NCI-H2196 (cell line): Measurements from ENCODE around the gene PFDN2.

ENCODE experiments used
- DNase-seq: peaks from one replicate; lab custom pipeline; 2025; ENCODE audit not compliant: unreplicated experiment; lab: John Stamatoyannopoulos, UW

The PFDN2 gene

GRCh38 chr1:161117759-161118581 is at the start of gene PFDN2, which contains the start of gene NIT1:
Gene PFDN2, minus strand, starts transcription at chr1:161118037. Its CDS starts 11 bp downstream, at chr1:161118026.
Gene NIT1, plus strand, starts transcription at chr1:161118105. Its CDS starts 72 bp downstream, at chr1:161118177.
- DNase-seq, result peak; percentile 84

DNA sequence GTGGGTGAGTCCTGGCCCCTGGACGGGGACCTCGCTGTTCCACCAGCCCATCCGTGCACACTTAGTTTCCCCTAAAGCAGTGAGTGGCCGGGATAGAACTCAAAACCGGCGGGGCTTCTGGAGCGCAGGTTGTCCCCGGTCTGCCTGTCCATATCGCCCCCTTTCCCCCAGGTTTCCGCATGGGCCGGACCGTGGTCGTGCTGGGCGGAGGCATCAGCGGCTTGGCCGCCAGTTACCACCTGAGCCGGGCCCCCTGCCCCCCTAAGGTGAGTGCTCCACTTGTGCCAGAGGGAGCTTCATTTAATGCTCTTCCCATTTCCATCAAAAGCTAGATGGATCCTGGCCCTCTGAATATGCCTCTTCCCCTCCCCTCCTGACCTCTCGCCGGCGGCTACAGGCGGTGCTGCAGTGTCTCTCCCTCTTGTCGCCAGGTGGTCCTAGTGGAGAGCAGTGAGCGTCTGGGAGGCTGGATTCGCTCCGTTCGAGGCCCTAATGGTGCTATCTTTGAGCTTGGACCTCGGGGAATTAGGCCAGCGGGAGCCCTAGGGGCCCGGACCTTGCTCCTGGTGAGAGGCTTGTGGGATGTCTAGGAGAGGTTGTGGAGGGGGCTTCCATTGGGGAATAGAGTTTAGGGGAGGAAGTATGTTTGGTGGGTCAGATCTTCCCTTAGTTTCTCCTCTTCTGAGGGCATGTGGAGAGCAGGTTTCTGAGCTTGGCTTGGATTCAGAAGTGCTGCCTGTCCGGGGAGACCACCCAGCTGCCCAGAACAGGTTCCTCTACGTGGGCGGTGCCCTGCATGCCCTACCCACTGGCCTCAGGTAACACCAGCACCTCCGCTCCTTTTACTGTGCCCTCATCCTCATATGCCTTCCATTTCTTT is 49.1 kb upstream of the PFDN2 start:
- peak; percentile 5 for DNase-seq

GRCh38 chr1:161165742-161166668 is 48.2 kb upstream of the PFDN2 start, which contains the start of gene PPOX:
Gene PPOX, plus strand, starts transcription at chr1:161166426. Its CDS starts 422 bp downstream, at chr1:161166848.
- peak; percentile 97 for DNase-seq

DNA sequence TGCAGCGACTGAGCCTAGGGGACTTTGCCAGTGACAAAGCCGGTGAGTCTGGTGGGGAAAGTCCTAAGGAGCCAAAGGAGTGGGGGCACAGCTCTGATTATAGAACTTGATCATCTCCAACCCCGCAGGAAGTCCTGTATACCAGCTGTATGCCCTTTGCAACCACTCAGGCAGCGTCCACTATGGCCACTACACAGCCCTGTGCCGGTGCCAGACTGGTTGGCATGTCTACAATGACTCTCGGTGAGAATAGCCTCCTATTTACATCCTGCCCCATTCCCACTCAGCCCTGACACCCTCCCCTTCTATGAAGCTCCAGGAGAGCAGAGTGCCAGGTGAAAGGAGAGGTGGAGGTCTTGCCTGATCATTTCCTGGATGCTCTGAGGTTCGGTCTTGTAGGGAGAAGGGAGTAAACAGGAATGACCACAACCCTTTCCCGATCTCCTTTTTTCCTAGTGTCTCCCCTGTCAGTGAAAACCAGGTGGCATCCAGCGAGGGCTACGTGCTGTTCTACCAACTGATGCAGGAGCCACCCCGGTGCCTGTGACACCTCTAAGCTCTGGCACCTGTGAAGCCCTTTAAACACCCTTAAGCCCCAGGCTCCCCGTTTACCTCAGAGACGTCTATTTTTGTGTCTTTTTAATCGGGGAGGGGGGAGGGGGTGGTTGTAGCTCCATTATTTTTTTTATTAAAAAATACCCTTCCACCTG is 47.2 kb upstream of the PFDN2 start:
- peak; percentile 8 for DNase-seq

DNA sequence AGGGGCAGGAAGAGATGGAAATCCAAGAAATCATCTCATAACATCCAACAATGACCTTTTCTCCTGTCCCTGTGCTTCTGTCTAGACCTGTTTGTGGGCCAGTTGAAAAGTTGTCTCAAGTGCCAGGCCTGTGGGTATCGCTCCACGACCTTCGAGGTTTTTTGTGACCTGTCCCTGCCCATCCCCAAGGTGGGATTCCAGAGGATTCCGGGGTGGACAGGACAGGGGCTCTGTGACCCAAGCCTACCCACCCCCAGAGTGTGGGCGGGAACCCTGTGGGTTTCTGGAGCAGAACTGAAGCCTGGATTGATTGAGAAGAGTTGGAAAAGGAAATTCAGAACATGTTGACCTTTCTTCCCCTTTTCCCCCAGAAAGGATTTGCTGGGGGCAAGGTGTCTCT is 46.0 kb upstream of the PFDN2 start:
- no peak for DNase-seq

DNA sequence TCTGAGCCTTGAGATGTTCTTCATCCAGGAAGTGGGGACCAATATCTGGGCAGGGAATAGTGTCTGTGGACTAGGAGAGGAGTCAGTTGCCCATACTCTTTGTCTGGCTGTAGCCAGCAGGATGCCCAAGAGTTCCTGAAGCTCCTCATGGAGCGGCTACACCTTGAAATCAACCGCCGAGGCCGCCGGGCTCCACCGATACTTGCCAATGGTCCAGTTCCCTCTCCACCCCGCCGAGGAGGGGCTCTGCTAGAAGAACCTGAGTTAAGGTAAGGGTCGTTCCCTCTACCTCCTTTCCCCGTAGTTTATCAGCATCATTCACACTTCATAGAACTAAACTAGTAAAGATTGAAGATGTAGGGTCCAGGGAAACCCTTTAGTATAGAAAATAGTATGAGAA is 45.0 kb upstream of the PFDN2 start:
- DNase-seq, result no peak

DNA sequence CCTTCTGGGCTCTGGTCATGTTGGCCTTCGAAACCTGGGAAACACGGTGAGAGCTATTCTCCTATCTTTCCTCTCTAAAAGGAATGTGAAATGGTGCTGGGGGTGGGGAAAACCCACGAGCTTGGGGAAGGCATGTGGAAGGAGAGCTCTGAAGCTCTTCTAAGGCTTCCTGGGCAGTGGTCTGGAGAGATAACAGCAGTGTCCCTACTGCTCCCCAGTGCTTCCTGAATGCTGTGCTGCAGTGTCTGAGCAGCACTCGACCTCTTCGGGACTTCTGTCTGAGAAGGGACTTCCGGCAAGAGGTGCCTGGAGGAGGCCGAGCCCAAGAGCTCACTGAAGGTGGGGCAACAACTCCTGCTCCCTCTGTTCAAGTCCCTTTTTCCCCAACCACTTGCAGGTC is 44.2 kb upstream of the PFDN2 start:
- no peak for DNase-seq

- DNase-seq, result no peak
Observed at GRCh38 chr1:161161652-161162051, 43.8 kb upstream of the PFDN2 start.

- DNase-seq, result no peak
Observed at GRCh38 chr1:161160671-161161145, 42.9 kb upstream of the PFDN2 start.

DNA sequence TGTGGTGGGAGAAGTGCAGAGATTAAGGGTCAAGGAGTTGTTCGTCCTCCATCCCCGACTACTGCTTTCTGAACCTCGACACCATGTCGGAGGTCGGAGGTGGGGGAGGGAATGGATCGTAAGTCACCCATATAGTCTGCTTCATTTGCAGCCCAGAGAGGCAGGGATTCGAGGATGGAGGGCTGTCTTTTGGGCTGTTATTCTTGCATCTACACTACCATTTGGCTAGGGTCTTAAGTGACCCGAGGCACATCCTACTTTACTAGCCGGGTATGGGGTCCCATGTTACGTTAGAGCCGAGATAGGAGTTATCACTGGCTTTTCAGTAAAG is 42.0 kb upstream of the PFDN2 start:
- DNase-seq, result no peak

- peak; percentile 90 for DNase-seq
Observed at GRCh38 chr1:161159087-161159912, 41.5 kb upstream of the PFDN2 start, which contains the start of gene USP21. Gene USP21, plus strand, starts transcription at chr1:161159500. Its CDS starts 1,141 bp downstream, at chr1:161160641.

GRCh38 chr1:161158316-161159010 is 40.6 kb upstream of the PFDN2 start:
- DNase-seq, result no peak

DNA sequence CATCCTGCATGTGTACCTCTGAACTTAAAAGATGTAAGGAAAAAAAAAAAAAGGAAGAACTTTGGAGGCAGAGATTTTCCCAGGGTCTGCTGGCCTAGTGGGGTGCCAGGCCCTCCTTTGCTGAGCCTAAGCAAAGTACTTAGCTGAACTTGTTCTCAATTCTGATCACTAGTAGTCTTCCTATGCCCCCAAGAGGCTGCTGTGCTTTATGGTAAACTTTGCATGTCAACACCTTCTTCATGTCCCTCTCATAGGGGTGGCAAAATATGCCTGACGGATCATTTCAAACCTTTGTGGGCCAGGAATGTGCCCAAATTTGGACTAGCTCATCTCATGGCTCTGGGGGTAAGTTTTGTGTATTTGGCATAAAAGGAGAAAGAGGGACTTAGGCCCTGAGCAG is 40.0 kb upstream of the PFDN2 start:
- DNase-seq, result no peak

DNA sequence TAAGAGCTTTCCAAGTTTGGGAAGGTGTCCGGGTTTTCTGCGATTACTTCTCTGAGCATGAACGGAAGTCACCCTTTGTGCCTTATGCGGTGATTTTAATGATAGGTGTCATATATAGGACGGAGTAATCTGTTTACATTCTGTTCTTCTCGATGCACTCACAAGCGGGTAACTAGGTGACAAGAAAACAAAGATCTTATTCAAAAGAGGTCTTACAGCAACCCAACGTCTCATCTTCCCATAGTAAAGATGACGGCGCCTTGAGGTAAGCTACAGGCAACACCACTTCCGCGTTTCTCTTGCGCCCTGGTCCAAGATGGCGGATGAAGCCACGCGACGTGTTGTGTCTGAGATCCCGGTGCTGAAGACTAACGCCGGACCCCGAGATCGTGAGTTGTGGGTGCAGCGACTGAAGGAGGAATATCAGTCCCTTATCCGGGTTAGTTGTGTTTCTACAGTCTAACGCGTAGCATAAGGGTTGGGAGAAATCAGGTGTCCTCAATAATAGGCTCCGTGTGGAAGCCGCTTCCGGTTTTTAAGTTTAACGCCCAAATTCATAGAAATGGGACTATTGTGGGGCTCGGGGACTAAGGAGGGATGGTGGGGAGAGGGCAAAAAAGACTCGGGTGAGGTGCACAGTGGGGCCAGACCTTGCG is 36.0 kb upstream of the PFDN2 start, which contains the start of gene UFC1:
Gene UFC1 (plus strand): TSS at position 297 of the 656 bp plus-strand sequence. CDS start 20 bp downstream, at position 317.
- peak; percentile 88 for DNase-seq

- DNase-seq, result no peak
Observed at GRCh38 chr1:161153176-161153575, 35.3 kb upstream of the PFDN2 start.

GRCh38 chr1:161145832-161146231 is 28.0 kb upstream of the PFDN2 start:
- no peak for DNase-seq

GRCh38 chr1:161140755-161141400 is 23.0 kb upstream of the PFDN2 start:
- DNase-seq, result no peak
